Measurements from ENCODE around the gene ELF1. TPM values are rescaled to one million over a fixed set of nuclear protein-coding genes. Genes with fewer than 3 reads are reported as not detected.

Gene ELF1
- total RNA-seq (100 to 1,000 TPM; 133 to 221 (median 146) TPM), total RNA-seq (87.4 to 637 (median 264) reads per million in 29 experiments)
- total RNA-seq (2013): 173 TPM

DNA sequence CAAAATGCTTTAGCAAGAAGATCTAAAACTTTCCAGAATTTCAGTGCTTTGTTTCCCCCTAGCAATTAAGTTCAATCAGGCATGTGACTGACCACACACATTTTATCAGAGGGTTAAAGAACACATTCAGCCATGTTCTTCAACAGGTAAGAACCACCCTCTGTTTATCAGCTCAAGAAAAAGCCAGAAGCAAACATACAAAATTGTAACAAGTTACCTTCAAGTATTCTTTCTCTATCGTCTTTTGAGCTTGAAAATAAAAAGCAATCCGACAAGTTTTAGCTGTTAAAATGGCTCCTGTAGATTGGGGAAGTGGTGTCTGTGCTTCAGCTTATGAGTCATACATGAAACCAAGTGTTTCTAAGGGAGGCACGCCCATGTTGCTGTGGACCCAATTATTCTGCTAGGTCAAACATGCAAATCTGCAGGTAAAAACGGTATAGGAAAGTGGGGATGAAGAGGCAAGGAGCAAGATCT is at the start of gene ELF1:
Gene ELF1 (minus strand): TSS at position 306 of the 477 bp plus-strand sequence. CDS start 37,262 bp downstream, outside the sequence.
- ATAC-seq (replicated peaks in 1 of 4): peak; percentile 90 to 96 (median 94)
- Histone ChIP-seq H3K36me3 (ENCODE audit: control insufficient read depth in 2 of 2, extremely low read depth in 1 of 2, insufficient read depth in 1 of 2, low read length in 1 of 2) (peaks cover 0 to 3% of the 10 kb centered on the region in 2 donors), H3K4me3 (ENCODE audit: control insufficient read depth in 1 of 2, extremely low read depth in 1 of 2, low read length in 1 of 2) (peak within 1 kb of the TSS; percentile 64 to 65), H3K27me3 (replicated peaks in 1 of 2; ENCODE audit: control insufficient read depth in 2 of 2, extremely low read depth in 1 of 2, insufficient read depth in 2 of 2, low read length in 1 of 2) (no peaks in the 10 kb centered on the region), H3K27ac (ENCODE audit: low read length) (peak within 1 kb of the TSS; percentile 95), H3K4me1 (ENCODE audit: control insufficient read depth in 1 of 2, extremely low read depth in 1 of 2, insufficient read depth in 2 of 2, low read length in 2 of 2) (peaks cover 8 to 33% of the 10 kb centered on the region in 2 experiments), H3K9me3 (no peaks in the 10 kb centered on the region)
- Mint-ChIP-seq H3K36me3 (peaks cover 10% of the 10 kb centered on the region), H3K4me1 (peaks cover 44 to 63% (median 51%) of the 10 kb centered on the region in 3 donors), H3K27ac (peak within 1 kb of the TSS; percentile 95 to 97), H3K9me3 (no peaks in the 10 kb centered on the region), H3K27me3 (no peaks in the 10 kb centered on the region), H3K4me3 (peak within 1 kb of the TSS; percentile 85 to 92 (median 90))
- peak; percentile 10 to 84 (median 51) for DNase-seq
- 0% methylated on average over 1 of the region's 4 CpGs for WGBS (ENCODE audit: insufficient coverage)
- ChIA-PET POLR2A (interaction anchor here (0.6 to 3.4 kb wide), 16 partner anchors 11 to 702 kb away, joined by 3 to 25 read pairs (median 4); partner anchors contain the start of gene WBP4 (in 1 of the 2)), CTCF (interaction anchor here (0.6 to 4.9 kb wide), 28 partner anchors 8 to 112 kb away, joined by 3 to 35 read pairs (median 4); partner anchors contain the start of gene WBP4 (in 2 of the 2))

DNA sequence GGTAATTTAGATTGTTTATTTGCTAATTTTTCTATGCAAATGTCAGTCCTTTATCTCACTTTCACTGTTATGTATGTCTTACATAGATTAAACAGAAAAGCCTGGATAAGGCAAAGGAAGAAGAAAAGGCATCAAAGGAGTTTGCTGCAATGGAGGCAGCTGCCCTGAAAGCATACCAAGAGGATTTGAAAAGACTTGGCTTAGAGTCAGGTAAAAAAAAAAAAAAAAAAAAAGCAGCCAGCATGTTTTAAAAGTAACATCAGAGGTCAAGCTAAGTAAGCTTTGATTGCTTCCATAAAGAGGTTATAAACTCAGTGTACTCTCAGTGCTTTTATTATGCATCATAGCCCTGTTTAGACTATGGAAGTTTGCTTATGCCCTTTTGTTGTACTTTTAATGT is 46.0 kb upstream of the ELF1 start:
- peak overlapping the region in 1 of 2 donors; percentile 25 for H3K27ac Mint-ChIP-seq
- DNase-seq (no peak), ATAC-seq (replicated peaks in 1 of 4) (no peak)
- Histone ChIP-seq H3K27ac (ENCODE audit: low read length) (no peak overlapping the region), H3K9me3 (no peaks in the 10 kb centered on the region), H3K4me3 (ENCODE audit: control insufficient read depth in 1 of 2, extremely low read depth in 1 of 2, low read length in 1 of 2) (no peak overlapping the region), H3K27me3 (replicated peaks in 1 of 2; ENCODE audit: control insufficient read depth in 2 of 2, extremely low read depth in 1 of 2, insufficient read depth in 2 of 2, low read length in 1 of 2) (no peaks in the 10 kb centered on the region), H3K4me1 (ENCODE audit: control insufficient read depth in 1 of 2, extremely low read depth in 1 of 2, insufficient read depth in 2 of 2, low read length in 2 of 2) (peaks cover 3 to 7% of the 10 kb centered on the region in 2 experiments), H3K36me3 (ENCODE audit: control insufficient read depth in 2 of 2, extremely low read depth in 1 of 2, insufficient read depth in 1 of 2, low read length in 1 of 2) (peaks cover 12 to 34% of the 10 kb centered on the region in 2 donors)
- H3K27me3 Mint-ChIP-seq: no peaks in the 10 kb centered on the region
- H3K4me1 Mint-ChIP-seq: peaks cover 24 to 36% (median 31%) of the 10 kb centered on the region in 3 donors
- peaks cover 29% of the 10 kb centered on the region for H3K36me3 Mint-ChIP-seq
- CTCF ChIA-PET: interaction anchor here in 1 of 2 donors (0.7 to 1.2 kb wide), 2 partner anchors 49 to 895 kb away, joined by 3 read pairs; no protein-coding TSS in a partner anchor
- H3K4me3 Mint-ChIP-seq: no peak overlapping the region
- no peaks in the 10 kb centered on the region for H3K9me3 Mint-ChIP-seq
- POLR2A ChIA-PET: interaction anchor here (0.6 to 0.7 kb wide), 3 partner anchors 9 to 87 kb away, joined by 4 to 7 read pairs (median 6); no protein-coding TSS in a partner anchor

DNA sequence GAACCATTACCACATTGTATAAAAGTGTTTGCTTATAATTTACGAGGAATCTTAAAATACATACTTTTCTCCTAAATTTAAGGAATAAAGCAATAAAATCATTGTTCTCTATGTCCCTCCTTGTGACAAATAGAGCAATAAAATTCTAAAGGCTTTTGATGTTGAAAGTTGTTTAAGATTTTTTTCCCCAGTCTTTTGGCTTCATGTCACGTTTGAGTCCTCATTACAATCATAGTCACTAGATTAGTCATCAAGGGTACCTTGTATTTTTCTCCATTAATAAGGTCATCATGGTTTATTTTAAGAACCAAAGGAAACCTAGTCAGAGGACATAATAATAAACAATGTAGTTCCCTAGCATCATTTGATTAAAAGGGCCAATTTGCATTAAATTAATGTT is 45.4 kb upstream of the ELF1 start:
- Mint-ChIP-seq H3K36me3 (peaks cover 27% of the 10 kb centered on the region), H3K27ac (no peak overlapping the region), H3K4me1 (peaks cover 28 to 40% (median 35%) of the 10 kb centered on the region in 3 donors), H3K4me3 (no peak overlapping the region), H3K9me3 (no peaks in the 10 kb centered on the region), H3K27me3 (no peaks in the 10 kb centered on the region)
- H3K9me3 ChIP-seq: no peaks in the 10 kb centered on the region
- no peaks in the 10 kb centered on the region for H3K27me3 ChIP-seq (replicated peaks in 1 of 2; ENCODE audit: control insufficient read depth in 2 of 2, extremely low read depth in 1 of 2, insufficient read depth in 2 of 2, low read length in 1 of 2)
- H3K4me3 ChIP-seq (ENCODE audit: control insufficient read depth in 1 of 2, extremely low read depth in 1 of 2, low read length in 1 of 2): no peak overlapping the region
- ChIA-PET CTCF (interaction anchor here (1.1 to 1.4 kb wide), 3 partner anchors 10 kb away, joined by 5 to 6 read pairs (median 5); no protein-coding TSS in a partner anchor), POLR2A (interaction anchor here in 1 of 2 donors (0.7 kb wide), 1 partner anchor 63 kb away, joined by 6 read pairs; no protein-coding TSS in a partner anchor)
- H3K27ac ChIP-seq (ENCODE audit: low read length): no peak overlapping the region
- no CpG with 5 or more reads among the region's 2 CpGs for WGBS (ENCODE audit: insufficient coverage)
- H3K4me1 ChIP-seq (ENCODE audit: control insufficient read depth in 1 of 2, extremely low read depth in 1 of 2, insufficient read depth in 2 of 2, low read length in 2 of 2): peaks cover 6 to 7% of the 10 kb centered on the region in 2 experiments
- DNase-seq (no peak), ATAC-seq (replicated peaks in 1 of 4) (no peak)
- H3K36me3 ChIP-seq (ENCODE audit: control insufficient read depth in 2 of 2, extremely low read depth in 1 of 2, insufficient read depth in 1 of 2, low read length in 1 of 2): peaks cover 12 to 33% of the 10 kb centered on the region in 2 donors

- Histone ChIP-seq H3K9me3 (no peaks in the 10 kb centered on the region), H3K36me3 (ENCODE audit: control insufficient read depth in 2 of 2, extremely low read depth in 1 of 2, insufficient read depth in 1 of 2, low read length in 1 of 2) (peaks cover 9 to 18% of the 10 kb centered on the region in 2 donors), H3K27me3 (replicated peaks in 1 of 2; ENCODE audit: control insufficient read depth in 2 of 2, extremely low read depth in 1 of 2, insufficient read depth in 2 of 2, low read length in 1 of 2) (no peaks in the 10 kb centered on the region), H3K27ac (ENCODE audit: low read length) (peak overlapping the region; percentile 82), H3K4me3 (ENCODE audit: control insufficient read depth in 1 of 2, extremely low read depth in 1 of 2, low read length in 1 of 2) (peak overlapping the region; percentile 96 to 99), H3K4me1 (ENCODE audit: control insufficient read depth in 1 of 2, extremely low read depth in 1 of 2, insufficient read depth in 2 of 2, low read length in 2 of 2) (peaks cover 11 to 15% of the 10 kb centered on the region in 2 experiments)
- Mint-ChIP-seq H3K27me3 (no peaks in the 10 kb centered on the region), H3K9me3 (no peaks in the 10 kb centered on the region), H3K27ac (peak overlapping the region; percentile 99 to 100), H3K36me3 (peaks cover 16% of the 10 kb centered on the region), H3K4me1 (peaks cover 48 to 60% (median 55%) of the 10 kb centered on the region in 3 donors), H3K4me3 (peak overlapping the region; percentile 98 to 100 (median 99))
- ATAC-seq (replicated peaks in 1 of 4): peak in 3 of 4 experiments; percentile 0 to 3 (median 2)
- DNase-seq: no peak
- 0% methylated on average over 9 of the region's 24 CpGs for WGBS (ENCODE audit: insufficient coverage)
- ChIA-PET CTCF (interaction anchor here in 1 of 2 donors (0.6 to 0.8 kb wide), 2 partner anchors 11 to 43 kb away, joined by 3 to 4 read pairs; partner anchors contain the start of gene ELF1), POLR2A (interaction anchor here in 1 of 2 donors (1.2 kb wide), 1 partner anchor 250 kb away, joined by 3 read pairs; no protein-coding TSS in a partner anchor)
These were observed 43.1 kb upstream of the ELF1 start for GRCh38 chr13:41061914-41062837.

DNA sequence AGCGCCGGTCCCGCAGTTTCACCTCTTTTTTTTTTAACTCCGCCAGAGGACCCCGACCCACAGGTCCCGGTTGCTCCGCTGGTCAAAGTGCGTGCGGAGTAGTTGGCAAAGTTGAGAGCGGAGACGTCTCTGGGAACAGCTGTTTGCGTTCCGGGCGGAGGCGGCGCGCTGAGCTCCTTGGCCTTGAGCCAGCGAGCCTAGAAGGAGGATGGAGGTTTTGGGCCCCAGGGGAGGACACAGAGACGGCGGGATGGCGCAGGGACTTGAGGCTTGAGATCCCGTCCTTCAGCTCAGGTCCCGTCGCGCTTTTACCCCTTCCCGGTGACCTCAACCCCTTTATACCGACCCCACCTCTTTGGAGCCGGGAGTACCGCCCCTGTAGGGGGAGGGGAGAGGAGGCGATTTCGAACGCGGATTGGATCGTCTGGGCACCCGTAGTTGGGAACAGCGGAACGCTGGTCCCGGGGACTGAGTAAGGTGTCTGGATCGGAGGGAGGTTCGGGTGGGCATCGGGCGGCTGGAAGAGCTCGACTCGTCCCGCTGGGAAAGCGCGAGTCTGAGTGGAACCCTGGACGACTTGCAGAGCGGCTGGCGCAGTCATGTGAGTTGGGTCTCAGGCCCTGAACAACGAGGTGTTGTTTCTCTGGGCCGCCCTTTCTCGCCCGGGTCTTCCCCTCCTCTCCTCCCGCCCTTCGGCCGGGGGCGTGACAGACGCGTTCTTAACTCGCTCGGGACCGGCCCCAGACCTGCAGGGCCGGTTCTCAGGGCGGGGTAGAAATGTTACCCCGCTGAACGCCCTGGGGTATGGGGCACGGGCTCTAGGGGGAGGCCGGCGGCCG is 42.2 kb upstream of the ELF1 start, which contains the start of gene WBP4:
Gene WBP4 (plus strand): TSS at position 435 of the 839 bp plus-strand sequence. CDS start 165 bp downstream, at position 600.
- Mint-ChIP-seq H3K27me3 (no peaks in the 10 kb centered on the region), H3K9me3 (no peaks in the 10 kb centered on the region), H3K4me3 (peak within 1 kb of the TSS; percentile 98 to 100 (median 99)), H3K36me3 (peaks cover 13% of the 10 kb centered on the region), H3K4me1 (peaks cover 56 to 69% (median 60%) of the 10 kb centered on the region in 3 donors), H3K27ac (peak within 1 kb of the TSS; percentile 99 to 100)
- ATAC-seq (replicated peaks in 1 of 4): peak; percentile 67 to 74 (median 68)
- H3K4me3 ChIP-seq (ENCODE audit: control insufficient read depth in 1 of 2, extremely low read depth in 1 of 2, low read length in 1 of 2): peak within 1 kb of the TSS; percentile 96 to 99
- no peaks in the 10 kb centered on the region for H3K27me3 ChIP-seq (replicated peaks in 1 of 2; ENCODE audit: control insufficient read depth in 2 of 2, extremely low read depth in 1 of 2, insufficient read depth in 2 of 2, low read length in 1 of 2)
- WGBS (ENCODE audit: insufficient coverage): under 1% methylated on average over 52 of the region's 71 CpGs
- H3K9me3 ChIP-seq: no peaks in the 10 kb centered on the region
- peaks cover 11 to 15% of the 10 kb centered on the region in 2 experiments for H3K4me1 ChIP-seq (ENCODE audit: control insufficient read depth in 1 of 2, extremely low read depth in 1 of 2, insufficient read depth in 2 of 2, low read length in 2 of 2)
- H3K36me3 ChIP-seq (ENCODE audit: control insufficient read depth in 2 of 2, extremely low read depth in 1 of 2, insufficient read depth in 1 of 2, low read length in 1 of 2): peaks cover 3 to 10% of the 10 kb centered on the region in 2 donors
- DNase-seq: peak; percentile 62 to 95 (median 78)
- POLR2A ChIA-PET: interaction anchor here (0.5 to 1.2 kb wide), 6 partner anchors 42 to 291 kb away, joined by 3 to 6 read pairs (median 4); partner anchors contain the start of gene ELF1 (in 1 of the 2)
- CTCF ChIA-PET: interaction anchor here (0.6 to 1.6 kb wide), 8 partner anchors 13 to 871 kb away, joined by 3 to 13 read pairs (median 4); partner anchors contain the start of gene ELF1 (in 2 of the 2)
- peak within 1 kb of the TSS; percentile 82 for H3K27ac ChIP-seq (ENCODE audit: low read length)
